ENCODE measurements around the gene KCTD15. TPM values are rescaled to one million over a fixed set of nuclear protein-coding genes. Genes with fewer than 3 reads are reported as not detected.

Gene KCTD15
- total RNA-seq, 2 experiments from 2014 or later = 21.3 to 29.2 TPM

DNA sequence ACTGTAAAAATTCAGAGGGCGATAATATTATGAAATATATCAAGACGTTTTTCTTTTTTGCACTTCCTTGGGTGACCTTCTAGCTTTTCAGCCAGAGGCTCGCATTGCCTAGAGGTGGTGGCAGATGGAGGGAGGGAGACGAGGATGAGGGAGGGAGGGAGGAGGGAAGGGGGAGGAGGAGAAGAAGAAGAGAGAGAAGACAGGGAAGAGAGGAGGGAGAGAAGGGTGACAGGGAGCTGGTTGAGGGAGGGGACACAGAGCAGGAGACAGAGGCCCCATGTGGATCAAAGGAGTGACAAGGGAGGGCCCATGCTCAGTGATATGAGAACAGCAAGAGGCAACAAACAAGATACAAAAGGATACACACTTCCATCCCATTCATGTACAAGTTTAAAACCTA is 8.0 kb upstream of the KCTD15 start:
- Histone ChIP-seq H3K79me2 (ENCODE audit: insufficient read depth, low read depth, low read length) (no peaks in the 10 kb centered on the region), H3K4me2 (ENCODE audit: low read length) (no peak overlapping the region), H3K4me3 (ENCODE audit: low read depth, low read length, poor library complexity, severe bottlenecking) (no peak overlapping the region), H3K4me1 (ENCODE audit: insufficient read depth, low read length, poor library complexity, severe bottlenecking) (no peaks in the 10 kb centered on the region), H4K20me1 (ENCODE audit: insufficient read depth, low read length) (no peaks in the 10 kb centered on the region), H3K9me3 (ENCODE audit: low read length) (no peaks in the 10 kb centered on the region), H2AFZ (ENCODE audit: low read length) (no peak overlapping the region), H3K9me2 (ENCODE audit: insufficient read depth, low read length) (no peaks in the 10 kb centered on the region), H3K36me3 (ENCODE audit: insufficient read depth, low read length) (no peaks in the 10 kb centered on the region), H3K27ac (ENCODE audit: low read depth, low read length, poor library complexity, severe bottlenecking) (no peak overlapping the region)
- no peak for TF ChIP-seq EZH2phosphoT487 (IDR thresholded peaks at IDR 0.05; ENCODE audit: borderline replicate concordance, low read depth, low read length)
- intact Hi-C loops (cut with micrococcal nuclease; ENCODE audit: unreplicated experiment) = no loop called here
- no TSS peak for BruUV-seq (replicated peaks)
- DNase-seq (ENCODE audit: low spot score) = no peak
- ChIA-PET CTCF (ENCODE audit: unreplicated experiment) (interaction anchor here (1.1 kb wide), 1 partner anchor 10 kb away, joined by 3 read pairs; no protein-coding TSS in a partner anchor), POLR2A (no interaction called here)

DNA sequence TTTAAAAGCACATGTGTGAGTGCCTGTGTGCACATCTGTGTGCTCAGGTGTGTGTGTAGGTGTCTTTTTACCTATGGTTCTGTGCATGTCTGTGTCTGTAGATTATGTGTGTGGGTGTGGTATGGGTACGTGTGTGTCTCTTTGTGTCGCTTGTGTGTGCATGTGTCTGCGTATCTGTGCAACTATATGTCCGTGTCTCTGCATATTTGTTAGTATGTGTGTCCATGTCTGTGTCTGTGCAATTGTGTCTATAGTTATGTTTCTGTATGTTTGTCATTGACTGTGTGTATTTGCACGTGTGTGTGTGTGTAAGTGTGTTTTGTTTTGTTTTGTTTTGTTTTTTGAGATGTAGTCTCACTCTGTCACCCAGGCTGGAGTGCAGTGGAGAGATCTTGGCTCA is 7.3 kb upstream of the KCTD15 start:
- Histone ChIP-seq H3K4me1 (ENCODE audit: insufficient read depth, low read length, poor library complexity, severe bottlenecking) (no peaks in the 10 kb centered on the region), H3K9me3 (ENCODE audit: low read length) (no peaks in the 10 kb centered on the region), H3K4me2 (ENCODE audit: low read length) (no peak overlapping the region), H4K20me1 (ENCODE audit: insufficient read depth, low read length) (no peaks in the 10 kb centered on the region), H3K36me3 (ENCODE audit: insufficient read depth, low read length) (no peaks in the 10 kb centered on the region), H3K4me3 (ENCODE audit: low read depth, low read length, poor library complexity, severe bottlenecking) (no peak overlapping the region), H2AFZ (ENCODE audit: low read length) (no peak overlapping the region), H3K9me2 (ENCODE audit: insufficient read depth, low read length) (no peaks in the 10 kb centered on the region), H3K79me2 (ENCODE audit: insufficient read depth, low read depth, low read length) (no peaks in the 10 kb centered on the region), H3K27ac (ENCODE audit: low read depth, low read length, poor library complexity, severe bottlenecking) (no peak overlapping the region)
- TF ChIP-seq, protein P1, sequence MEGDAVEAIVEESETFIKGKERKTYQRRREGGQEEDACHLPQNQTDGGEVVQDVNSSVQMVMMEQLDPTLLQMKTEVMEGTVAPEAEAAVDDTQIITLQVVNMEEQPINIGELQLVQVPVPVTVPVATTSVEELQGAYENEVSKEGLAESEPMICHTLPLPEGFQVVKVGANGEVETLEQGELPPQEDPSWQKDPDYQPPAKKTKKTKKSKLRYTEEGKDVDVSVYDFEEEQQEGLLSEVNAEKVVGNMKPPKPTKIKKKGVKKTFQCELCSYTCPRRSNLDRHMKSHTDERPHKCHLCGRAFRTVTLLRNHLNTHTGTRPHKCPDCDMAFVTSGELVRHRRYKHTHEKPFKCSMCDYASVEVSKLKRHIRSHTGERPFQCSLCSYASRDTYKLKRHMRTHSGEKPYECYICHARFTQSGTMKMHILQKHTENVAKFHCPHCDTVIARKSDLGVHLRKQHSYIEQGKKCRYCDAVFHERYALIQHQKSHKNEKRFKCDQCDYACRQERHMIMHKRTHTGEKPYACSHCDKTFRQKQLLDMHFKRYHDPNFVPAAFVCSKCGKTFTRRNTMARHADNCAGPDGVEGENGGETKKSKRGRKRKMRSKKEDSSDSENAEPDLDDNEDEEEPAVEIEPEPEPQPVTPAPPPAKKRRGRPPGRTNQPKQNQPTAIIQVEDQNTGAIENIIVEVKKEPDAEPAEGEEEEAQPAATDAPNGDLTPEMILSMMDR (conservative IDR thresholded peaks at IDR 0.05; ENCODE audit: low read length) = no peak
- TF ChIP-seq EZH2phosphoT487 (IDR thresholded peaks at IDR 0.05; ENCODE audit: borderline replicate concordance, low read depth, low read length) = no peak
- ChIA-PET CTCF (ENCODE audit: unreplicated experiment) (no interaction called here), POLR2A (no interaction called here)
- BruUV-seq (replicated peaks) = no TSS peak
- intact Hi-C loops (cut with micrococcal nuclease; ENCODE audit: unreplicated experiment) = no loop called here
- no peak for DNase-seq (ENCODE audit: low spot score)

DNA sequence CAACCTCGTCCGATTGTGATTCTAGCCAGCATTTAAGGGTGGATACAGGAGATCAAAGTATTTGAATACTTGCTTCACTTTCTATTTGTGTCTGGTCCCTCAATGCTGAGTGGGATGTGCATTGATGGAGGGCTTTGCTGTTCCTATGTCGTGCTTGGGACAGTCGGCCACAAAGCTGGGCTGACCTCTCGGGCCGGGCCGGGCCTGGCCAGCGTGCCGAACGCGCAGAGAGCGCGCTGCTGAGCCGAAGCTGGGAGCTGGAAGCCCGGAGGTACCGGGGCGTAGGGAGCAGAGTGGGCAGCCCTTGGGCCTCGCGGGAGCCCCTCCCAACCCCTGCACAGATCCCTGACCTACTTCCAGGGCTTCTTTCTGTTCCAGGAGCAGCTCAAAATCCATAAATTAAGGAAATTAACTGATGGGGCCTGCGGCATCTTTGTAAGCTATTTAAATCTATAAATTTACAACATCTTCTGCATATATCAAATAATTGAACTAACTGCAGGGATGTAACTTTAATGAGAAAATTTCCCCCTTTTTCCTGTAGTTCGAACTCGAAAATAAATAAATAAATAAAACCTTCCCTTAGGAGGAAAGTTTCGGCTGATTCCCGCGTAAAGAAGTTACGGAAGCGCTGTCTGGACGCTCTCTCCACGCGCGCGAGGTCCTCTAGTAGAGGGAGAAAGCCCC is 1.8 kb upstream of the KCTD15 start:
- Histone ChIP-seq H2AFZ (ENCODE audit: low read length) (peak overlapping the region; percentile 78; the same call in 1 of the 2 replicates), H3K79me2 (ENCODE audit: insufficient read depth, low read depth, low read length) (no peaks in the 10 kb centered on the region), H3K4me2 (ENCODE audit: low read length) (peak overlapping the region; percentile 52), H3K4me1 (ENCODE audit: insufficient read depth, low read length, poor library complexity, severe bottlenecking) (peaks cover 12% of the 10 kb centered on the region), H3K27ac (ENCODE audit: low read depth, low read length, poor library complexity, severe bottlenecking) (peak overlapping the region; percentile 91), H3K4me3 (ENCODE audit: low read depth, low read length, poor library complexity, severe bottlenecking) (peak overlapping the region; percentile 87), H3K36me3 (ENCODE audit: insufficient read depth, low read length) (peaks cover 7% of the 10 kb centered on the region; the same call in 1 of the 2 replicates), H3K9me2 (ENCODE audit: insufficient read depth, low read length) (no peaks in the 10 kb centered on the region), H4K20me1 (ENCODE audit: insufficient read depth, low read length) (no peaks in the 10 kb centered on the region), H3K9me3 (ENCODE audit: low read length) (no peaks in the 10 kb centered on the region)
- CTCF ChIA-PET (ENCODE audit: unreplicated experiment) = no interaction called here
- TF ChIP-seq, protein P1 (conservative IDR thresholded peaks at IDR 0.05; ENCODE audit: low read length) = no peak; the same call in 1 of the 2 replicates
- TF ChIP-seq EZH2phosphoT487 (IDR thresholded peaks at IDR 0.05; ENCODE audit: borderline replicate concordance, low read depth, low read length) = no peak
- POLR2A ChIA-PET = interaction anchor here (0.6 kb wide), 2 partner anchors 345 to 620 kb away, joined by 3 read pairs; no protein-coding TSS in a partner anchor
- TSS peak; percentile 68 for BruUV-seq (replicated peaks)
- intact Hi-C loops (cut with micrococcal nuclease; ENCODE audit: unreplicated experiment) = loop anchor here (5.0 kb wide), 1 partner anchor 302 kb away; no protein-coding TSS in a partner anchor
- DNase-seq (ENCODE audit: low spot score) = no peak
